ENCODE measurements around the gene NOC2L.

NOC2L gene

GRCh38 chr1:974293-974640 lies 15.2 kb upstream of the NOC2L start:
- no peak for DNase-seq

GRCh38 chr1:973459-974292 lies 14.6 kb upstream of the NOC2L start:
- no peak for DNase-seq

DNA sequence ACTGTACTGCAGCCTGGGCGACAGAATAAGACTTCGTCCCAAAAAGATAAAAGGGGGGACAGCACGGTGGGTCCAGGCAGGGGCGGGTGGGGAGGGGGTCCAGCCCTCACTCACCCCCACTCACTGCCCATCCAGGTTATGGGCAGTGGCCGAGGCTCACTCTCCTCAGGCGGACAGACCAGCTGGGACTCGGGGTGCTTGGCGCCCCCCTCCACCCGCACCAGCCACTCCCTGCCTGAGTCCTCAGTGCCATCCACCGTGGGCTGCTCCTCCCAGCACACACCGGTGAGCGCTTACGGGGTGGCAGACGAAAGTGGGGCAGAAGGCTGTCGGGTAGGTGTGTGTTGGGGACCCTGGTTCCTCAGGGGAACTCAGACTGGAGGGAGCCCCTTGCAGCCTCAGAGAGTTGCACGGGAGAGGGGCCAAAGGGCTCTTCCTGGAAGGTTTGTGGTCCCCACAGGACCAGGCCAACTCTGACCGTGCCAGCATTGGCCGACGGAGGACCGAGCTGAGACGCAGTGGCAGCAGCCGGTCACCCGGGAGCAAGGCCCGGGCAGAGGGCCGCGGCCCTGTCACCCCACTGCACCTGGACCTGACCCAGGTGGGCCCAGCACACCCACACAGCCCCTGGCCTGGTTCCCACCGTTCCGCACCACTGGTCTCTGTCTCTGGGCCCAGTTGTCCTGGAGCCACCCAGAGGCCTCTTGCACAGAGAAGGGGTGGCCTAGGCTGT lies 13.8 kb upstream of the NOC2L start:
- no peak for DNase-seq

DNA sequence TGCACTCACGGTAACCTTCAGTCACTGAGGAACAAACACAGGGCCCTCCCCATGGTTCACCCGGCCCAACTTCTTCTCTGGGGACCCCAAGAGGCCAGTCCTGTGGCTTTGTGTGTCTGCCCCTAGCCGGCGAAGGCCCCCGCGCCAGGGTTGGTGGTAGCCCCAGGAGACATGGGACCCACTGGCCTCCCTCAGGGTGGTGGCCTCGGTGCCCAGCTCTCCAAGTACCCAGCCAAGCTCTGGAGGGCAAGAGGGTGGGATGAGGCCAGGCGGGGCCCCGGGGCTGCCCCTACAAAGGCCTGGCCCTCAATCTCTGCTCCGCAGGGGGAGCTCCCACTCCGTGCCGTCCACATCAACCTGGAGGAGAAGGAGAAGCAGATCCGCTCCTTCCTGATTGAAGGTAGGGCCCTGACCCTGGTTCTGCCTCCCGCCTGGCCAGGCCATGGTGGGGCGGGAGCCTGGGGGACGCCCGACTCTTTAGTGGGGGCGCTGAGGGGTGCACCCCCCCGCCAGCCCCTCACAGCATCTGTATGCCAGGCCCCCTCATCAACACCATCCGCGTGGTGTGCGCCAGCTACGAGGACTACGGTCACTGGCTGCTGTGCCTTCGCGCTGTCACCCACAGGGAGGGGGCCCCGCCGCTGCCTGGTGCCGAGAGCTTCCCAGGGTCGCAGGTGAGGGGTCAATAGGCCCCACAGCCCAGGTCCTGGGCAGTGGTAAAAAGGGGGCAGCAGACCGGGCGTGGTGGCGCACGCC lies 12.9 kb upstream of the NOC2L start:
- no peak for DNase-seq

DNA sequence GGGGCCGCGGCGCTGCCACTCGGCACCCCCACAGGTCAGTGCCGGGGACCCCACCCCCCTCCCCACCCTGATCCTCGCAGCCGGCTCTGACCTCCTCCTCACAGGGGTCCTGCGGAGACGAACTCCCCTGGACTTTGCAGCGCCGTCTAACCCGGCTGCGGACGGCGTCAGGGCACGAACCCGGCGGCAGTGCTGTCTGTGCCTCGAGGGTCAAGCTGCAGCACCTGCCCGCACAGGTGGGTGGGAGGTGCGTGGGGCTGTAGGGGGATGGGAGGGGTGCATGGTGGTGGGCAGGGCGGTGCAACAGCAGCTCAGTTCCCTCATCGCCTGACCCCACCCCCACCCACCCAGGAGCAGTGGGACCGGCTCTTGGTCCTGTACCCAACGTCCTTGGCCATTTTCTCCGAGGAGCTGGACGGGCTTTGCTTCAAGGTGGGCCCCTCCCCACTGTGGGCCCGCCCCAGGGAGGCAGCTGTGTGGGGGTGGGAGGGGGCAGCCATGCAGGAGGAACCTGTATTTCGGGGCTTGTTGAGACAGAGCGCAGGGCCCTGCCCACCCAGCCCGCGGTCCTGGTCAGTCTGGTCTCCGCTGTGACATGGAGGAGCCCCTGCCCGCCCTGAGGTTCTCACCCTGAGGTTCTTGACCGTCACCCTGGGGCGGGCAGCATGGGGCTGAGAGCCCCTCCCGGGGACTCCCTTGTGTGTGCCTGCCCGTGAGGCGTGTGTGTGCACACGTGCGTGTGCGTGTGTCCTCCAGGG lies 12.1 kb upstream of the NOC2L start:
- no peak for DNase-seq

DNA sequence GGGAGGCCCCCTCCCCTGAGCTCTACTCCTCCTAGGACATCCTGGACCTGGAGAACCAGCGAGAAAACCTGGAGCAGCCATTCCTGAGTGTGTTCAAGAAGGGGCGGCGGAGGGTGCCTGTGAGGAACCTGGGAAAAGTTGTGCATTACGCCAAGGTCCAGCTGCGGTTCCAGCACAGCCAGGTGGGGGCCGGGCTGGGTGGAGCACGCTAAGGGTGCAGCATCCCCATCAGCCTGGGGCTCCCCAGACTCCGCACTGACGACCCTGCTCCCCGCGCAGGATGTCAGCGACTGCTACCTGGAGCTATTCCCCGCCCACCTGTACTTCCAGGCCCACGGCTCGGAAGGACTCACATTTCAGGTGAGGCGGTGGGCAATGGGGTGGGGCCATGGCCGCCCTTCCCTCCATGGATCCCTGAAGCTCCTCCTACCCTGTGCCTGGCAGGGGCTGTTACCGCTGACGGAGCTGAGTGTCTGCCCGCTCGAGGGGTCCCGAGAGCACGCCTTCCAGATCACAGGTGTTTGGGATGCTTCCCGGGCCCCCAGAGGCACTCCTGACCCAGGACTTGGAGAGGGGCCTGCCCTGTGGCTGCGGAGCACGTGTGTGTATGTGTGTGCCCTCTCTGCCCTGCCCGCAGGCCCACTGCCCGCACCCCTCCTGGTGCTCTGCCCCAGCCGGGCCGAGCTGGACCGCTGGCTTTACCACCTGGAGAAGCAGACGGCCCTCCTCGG lies 11.4 kb upstream of the NOC2L start:
- no peak for DNase-seq

GRCh38 chr1:969260-969855 lies 10.3 kb upstream of the NOC2L start:
- DNase-seq: no peak

- no peak for DNase-seq
Measured at GRCh38 chr1:967466-968343, 8.6 kb upstream of the NOC2L start.

DNA sequence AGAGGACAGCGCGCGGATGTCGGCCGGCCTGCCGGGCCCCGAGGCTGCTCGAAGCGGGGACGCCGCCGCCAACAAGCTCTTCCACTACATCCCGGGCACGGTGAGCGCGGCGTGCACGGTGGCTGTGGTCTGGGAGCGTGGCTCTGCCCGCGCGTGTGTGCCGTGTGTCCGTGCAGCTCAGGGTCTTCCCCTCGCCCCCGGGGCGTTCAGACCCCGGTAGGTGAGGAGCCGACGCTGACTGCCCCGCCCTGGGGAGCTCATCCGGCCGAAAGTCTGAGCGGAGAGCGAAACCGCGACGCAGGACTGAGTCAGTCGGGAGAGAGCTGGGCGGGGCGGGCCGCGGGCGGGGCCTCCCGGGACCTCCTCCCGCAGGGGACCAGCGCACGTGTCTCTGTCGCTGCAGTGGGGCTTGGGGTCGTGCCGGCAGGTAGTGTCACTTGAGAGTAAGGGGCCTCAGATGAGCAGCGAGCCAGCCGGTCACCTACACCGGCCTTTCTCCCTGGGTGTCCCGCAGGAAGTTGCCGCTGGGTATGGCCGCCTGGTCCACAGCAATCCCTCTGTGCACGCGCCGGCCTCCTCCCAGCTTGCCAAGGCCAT lies 7.7 kb upstream of the NOC2L start:
- no peak for DNase-seq

- DNase-seq: no peak
Measured at GRCh38 chr1:966135-966703, 7.2 kb upstream of the NOC2L start, which contains the start of gene PLEKHN1. TSS of gene PLEKHN1 (plus strand) at chr1:966482. CDS start at chr1:966532, 50 bp downstream.

GRCh38 chr1:965526-966134 lies 6.6 kb upstream of the NOC2L start:
- DNase-seq: no peak

DNA sequence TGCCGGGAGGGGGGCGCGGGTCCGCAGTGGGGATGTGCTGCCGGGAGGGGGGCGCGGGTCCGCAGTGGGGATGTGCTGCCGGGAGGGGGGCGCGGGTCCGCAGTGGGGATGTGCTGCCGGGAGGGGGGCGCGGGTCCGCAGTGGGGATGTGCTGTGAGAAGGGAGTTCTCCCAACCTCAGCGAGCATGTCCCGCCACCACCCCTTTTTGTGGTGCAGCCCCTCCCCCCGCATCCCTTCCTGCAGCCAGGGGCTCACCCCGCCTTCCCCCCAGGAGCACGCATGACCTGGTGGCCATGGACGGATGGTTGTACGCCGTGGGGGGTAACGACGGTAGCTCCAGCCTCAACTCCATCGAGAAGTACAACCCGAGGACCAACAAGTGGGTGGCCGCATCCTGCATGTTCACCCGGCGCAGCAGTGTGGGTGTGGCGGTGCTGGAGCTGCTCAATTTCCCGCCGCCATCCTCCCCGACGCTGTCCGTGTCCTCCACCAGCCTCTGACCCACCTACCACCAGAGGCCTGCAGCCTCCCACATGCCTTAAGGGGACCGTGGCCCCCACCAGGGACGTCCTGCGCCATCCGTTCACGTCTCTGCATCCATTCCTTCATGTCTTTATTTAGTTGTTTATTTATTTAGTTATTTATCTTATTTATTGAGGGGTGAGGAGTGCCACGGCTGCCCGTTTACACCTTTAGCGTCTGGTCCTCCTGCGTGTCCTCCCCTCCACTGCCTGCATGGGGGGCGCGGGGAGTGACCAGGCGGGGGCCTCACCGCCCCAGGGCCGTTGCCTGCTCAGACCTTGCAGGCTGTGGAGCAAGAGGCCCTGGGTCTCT lies 5.9 kb upstream of the NOC2L start:
- DNase-seq: no peak

GRCh38 chr1:963746-964525 lies 4.9 kb upstream of the NOC2L start:
- DNase-seq: no peak

GRCh38 chr1:963301-963651 lies 4.2 kb upstream of the NOC2L start:
- no peak for DNase-seq

- DNase-seq: no peak
Measured at GRCh38 chr1:962381-963300, 3.6 kb upstream of the NOC2L start.

DNA sequence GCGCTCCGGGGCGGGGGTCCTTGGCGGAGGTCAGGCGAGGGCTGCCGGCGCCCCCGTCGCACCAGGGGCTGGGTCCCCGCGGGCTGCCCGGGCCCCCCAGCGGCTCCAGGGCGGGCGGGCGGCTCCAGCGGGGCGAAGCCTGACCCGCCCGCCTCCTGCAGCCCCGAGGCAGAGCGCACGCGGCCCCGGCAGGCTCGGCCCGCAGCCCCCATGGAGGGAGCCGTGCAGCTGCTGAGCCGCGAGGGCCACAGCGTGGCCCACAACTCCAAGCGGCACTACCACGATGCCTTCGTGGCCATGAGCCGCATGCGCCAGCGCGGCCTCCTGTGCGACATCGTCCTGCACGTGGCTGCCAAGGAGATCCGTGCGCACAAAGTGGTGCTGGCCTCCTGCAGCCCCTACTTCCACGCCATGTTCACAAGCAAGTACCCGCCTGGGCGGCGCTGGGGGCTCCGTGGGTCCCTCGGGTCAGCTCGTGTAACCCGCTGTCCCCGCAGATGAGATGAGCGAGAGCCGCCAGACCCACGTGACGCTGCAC lies 2.1 kb upstream of the NOC2L start:
- no peak for DNase-seq
